Epithelial cell of proximal tubule (primary cell): ENCODE measurements around the gene OPCML. TPM values are rescaled to one million over a fixed set of nuclear protein-coding genes. Genes with fewer than 3 reads are reported as not detected.
A peak's percentile ranks its signal among the peaks of the same experiment; 100 is the strongest.

Source experiments
- DNase-seq: peaks from one replicate; pipeline ENCODE4 v3.0.0-alpha.2; 2011; ENCODE audit warnings: low read depth
- H3K4me3 ChIP-seq: 2 replicates; pipeline ENCODE4 v1.5.1; 2011; ENCODE audit warnings: low read depth, mild to moderate bottlenecking, low read length
- total RNA-seq: library from RNA; depleted of rRNA; stranded (reverse); fragments of >200 nt; gene quantifications from 2 replicates; pipeline ENCODE4 v1.2.3, GENCODE V29; 2015
- TF ChIP-seq, protein P1 (sequence below): conservative IDR thresholded peaks from 2 replicates; pipeline ENCODE4 v1.5.1; 2012; ENCODE audit warnings: low read depth, mild to moderate bottlenecking, low read length

The OPCML gene
- total RNA-seq, 1 donor from 2014 or later = not detected

DNA sequence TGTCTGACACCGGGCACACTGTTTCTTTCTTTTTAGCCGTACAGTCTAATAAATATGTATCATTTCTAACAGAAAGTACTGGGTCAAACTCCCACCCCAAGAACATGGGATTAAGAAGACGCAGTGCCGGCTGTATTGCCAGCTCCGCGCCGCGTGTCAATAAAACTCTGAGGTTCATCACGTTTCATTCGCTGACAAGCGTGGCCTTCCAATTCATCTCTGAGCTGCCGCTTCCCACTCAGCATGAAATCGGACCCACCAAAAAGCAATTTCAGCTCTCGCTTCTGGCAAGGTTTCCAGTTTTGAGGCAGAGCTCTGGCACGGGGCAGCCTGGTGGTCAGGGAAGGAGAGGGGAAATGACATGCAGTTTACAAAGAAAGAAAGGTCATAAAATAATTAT is 819.8 kb downstream of the OPCML start:
- DNase-seq = no peak
- TF ChIP-seq, protein P1, sequence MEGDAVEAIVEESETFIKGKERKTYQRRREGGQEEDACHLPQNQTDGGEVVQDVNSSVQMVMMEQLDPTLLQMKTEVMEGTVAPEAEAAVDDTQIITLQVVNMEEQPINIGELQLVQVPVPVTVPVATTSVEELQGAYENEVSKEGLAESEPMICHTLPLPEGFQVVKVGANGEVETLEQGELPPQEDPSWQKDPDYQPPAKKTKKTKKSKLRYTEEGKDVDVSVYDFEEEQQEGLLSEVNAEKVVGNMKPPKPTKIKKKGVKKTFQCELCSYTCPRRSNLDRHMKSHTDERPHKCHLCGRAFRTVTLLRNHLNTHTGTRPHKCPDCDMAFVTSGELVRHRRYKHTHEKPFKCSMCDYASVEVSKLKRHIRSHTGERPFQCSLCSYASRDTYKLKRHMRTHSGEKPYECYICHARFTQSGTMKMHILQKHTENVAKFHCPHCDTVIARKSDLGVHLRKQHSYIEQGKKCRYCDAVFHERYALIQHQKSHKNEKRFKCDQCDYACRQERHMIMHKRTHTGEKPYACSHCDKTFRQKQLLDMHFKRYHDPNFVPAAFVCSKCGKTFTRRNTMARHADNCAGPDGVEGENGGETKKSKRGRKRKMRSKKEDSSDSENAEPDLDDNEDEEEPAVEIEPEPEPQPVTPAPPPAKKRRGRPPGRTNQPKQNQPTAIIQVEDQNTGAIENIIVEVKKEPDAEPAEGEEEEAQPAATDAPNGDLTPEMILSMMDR = no peak
- no peak overlapping the region for H3K4me3 ChIP-seq

DNA sequence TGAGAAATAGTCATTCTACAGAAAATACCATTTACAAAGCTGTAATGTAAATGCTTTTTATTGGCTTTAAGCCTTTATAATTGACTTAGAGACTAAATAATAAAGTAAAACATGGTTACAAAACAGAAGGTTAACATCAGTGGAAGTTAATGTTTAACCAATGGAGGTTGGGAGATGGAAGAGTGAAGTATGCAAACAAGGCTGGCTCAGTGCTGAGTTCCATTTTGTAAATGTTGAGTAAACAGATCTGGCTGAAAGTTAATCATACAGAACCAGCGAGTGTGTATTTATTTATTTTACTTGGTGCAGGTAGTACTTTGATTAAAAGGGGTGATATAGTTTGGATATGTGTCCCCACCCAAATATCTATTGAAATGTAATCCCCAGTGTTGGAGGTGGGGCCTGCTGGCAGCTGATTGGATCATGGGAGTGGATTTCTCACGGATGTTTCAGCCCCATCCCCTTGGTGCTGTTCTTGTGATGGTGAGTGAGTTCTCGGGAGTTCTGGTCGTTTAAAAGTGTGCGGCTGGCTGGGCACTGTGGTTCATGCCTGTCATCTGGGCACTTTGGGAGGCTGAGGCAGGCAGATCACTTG is 827.4 kb downstream of the OPCML start:
- DNase-seq = peak; percentile 6
- no peak overlapping the region for H3K4me3 ChIP-seq
- TF ChIP-seq, protein P1 = no peak

DNA sequence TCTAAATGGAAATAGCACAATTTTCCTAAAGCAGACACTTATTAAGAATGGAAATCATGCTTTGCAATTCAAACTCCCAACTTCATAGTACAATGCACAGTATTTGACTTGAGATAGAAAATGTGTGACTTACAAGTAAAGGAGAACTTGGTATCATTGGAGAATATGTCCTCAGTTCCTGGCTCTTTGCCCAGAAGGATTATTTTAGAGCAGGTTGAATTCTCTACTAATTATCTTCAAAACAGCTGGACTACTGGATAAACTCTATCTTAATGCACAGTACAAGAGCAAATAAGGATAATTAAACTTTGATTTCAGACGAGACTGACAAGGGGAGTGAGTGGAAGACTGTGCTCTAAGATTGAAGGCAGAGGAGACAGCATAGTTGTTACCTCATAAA is 839.4 kb downstream of the OPCML start:
- DNase-seq = no peak
- TF ChIP-seq, protein P1 = no peak
- no peak overlapping the region for H3K4me3 ChIP-seq

DNA sequence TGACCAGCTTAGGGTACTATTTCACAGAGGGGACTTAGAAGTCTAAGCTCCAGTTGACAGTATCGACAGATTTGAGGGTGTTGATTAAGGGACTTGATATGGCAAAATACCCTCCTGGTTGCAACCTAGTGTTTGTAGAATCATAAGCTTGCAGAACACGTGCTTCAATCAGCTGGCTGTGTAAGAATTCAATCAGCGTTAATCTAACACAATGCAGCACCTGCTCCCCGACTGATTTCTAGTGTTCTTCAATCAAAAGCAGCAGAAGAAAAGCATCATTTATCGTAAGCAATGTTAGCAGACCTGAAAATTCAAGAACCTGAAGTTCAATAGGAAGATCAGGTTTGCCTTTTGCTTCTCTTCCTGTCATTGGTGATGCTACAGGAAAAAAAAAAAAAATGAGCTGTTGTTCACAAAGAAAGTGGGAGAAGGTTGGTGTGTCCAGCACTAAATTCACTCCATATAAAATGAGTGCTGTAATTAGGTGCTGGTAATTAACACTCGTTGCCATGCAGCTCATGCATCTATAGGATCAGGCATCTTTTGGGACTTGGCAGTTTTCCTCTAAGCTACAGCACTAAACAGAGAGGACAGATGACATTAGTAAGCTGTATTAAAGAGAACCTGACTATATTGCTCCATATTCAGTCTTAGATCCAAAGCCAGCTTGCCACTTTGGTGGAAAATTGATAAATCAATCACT is 840.3 kb downstream of the OPCML start:
- DNase-seq = no peak
- TF ChIP-seq, protein P1 = no peak
- no peak overlapping the region for H3K4me3 ChIP-seq

DNA sequence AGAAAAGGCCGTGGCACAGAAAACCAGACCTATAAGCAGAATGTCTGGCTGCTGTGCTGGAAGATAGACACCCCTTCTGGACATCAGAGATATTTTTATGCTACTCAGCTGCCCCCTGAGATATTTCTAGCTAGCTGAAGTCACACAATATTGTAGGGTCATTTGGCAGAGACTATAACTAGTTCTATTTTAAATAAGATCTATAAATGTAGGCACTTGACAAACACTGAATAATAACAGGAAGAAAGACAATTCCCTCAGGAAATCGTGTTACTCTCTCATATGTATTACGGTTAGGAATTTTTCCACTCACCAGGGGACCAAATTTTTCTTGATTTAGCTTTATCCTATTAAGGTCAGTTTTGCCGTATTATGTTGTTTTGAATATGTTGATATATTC is 845.4 kb downstream of the OPCML start:
- H3K4me3 ChIP-seq = no peak overlapping the region
- DNase-seq = no peak
- TF ChIP-seq, protein P1 = no peak

DNA sequence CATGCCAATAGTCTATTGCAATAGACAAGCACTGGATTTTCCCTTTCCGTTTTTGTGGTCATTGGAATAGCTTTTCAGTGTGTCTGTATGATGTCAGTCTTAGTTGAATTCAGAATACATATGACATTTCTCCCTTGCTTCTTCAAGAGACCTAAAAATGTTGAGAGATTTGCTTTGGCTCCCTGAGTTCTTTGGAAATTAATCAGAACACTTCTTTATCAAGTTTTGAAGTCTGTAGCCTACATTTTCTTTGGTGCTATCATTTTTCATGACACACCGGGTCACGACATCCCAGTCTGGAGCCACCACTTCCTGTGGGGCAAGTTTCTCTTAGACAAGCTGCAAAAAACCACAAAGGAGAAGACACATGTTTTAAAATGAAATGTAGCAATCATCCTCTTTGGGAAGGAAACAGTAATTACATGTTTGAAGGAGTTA is 847.1 kb downstream of the OPCML start:
- DNase-seq = no peak
- TF ChIP-seq, protein P1 = no peak
- H3K4me3 ChIP-seq = no peak overlapping the region

DNA sequence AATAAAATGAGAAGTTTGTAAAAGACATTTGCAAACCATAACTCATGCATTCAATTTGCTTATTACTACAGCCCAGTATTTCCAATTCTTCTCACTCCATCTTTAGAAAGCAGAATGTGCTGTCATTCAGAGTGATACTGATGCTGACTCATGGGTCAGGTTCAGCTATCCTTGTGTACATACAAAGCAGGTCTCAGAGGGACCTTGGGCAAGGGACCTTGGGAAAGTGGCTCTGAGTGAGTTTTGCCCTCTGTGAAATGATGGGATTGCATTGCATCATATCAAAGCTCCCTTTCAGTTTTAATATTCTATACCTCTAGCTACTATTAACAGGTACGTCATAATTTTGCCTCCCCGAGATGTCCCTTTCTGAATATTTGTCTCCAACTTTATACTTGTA is 848.7 kb downstream of the OPCML start:
- TF ChIP-seq, protein P1 = no peak
- no peak for DNase-seq
- no peak overlapping the region for H3K4me3 ChIP-seq
